HG03139 (cell line): Measurements from ENCODE around the gene CSMD2.

Experiments used
- ATAC-seq: cut with Tn5 transposase; IDR thresholded peaks from one replicate; pipeline ENCODE4 v1.9.1; 2021; ENCODE audit not compliant: unreplicated experiment

Gene CSMD2

DNA sequence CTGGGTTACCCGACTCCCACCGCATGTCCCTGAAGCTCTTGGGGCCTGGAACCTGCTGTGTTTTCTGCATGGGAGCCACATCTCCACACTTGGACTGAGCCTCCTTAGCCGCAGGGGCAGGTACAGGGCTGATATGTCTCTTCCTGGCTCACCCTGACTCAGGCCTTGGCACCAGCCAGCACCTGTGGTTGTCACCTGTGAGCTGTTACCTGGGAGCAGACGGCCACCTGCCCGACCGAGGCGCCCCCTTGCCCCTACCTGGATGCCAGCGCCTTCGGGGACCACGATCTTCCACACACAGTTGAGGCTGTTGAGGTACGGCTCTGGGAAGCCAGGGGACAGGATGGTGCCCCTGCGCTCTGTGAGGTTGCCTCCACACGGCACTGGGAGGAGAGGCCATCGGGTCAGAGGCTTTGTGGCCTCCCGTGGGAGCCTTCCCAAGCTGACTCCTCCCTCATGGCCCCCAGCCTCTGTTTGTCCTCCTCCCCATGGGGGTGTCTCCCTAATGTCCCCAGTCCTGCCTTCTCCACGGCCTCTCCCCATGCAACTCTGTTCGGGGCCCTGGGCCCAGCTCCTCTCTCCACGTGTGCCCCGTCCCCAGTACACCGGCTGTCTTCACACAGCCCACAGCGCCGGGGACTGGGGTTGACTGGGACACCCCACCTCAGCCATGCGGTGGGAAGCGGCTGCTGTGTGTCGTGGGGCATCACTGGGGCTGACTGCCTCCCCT lies 540.6 kb downstream of the CSMD2 start:
- ATAC-seq = no peak

DNA sequence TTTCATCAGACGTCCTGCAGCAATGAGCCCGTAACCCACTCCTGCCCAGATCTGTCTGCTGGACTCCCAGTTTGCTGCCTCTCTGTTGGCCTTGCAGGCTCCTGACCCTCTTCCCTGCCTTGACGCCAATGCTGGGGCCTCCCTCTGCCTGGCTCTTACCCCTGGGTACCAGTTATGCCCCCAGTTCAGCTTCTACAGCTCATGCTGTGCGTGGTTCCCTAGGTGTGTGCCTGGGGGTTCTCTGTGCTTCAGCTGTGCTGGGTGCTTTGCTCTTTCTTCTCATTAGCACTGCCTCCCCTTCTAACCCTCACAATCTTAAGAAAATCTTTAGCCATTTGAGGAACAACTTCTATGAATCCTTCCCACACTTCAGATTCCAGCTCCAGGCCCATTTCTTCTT lies 541.2 kb downstream of the CSMD2 start:
- no peak for ATAC-seq

DNA sequence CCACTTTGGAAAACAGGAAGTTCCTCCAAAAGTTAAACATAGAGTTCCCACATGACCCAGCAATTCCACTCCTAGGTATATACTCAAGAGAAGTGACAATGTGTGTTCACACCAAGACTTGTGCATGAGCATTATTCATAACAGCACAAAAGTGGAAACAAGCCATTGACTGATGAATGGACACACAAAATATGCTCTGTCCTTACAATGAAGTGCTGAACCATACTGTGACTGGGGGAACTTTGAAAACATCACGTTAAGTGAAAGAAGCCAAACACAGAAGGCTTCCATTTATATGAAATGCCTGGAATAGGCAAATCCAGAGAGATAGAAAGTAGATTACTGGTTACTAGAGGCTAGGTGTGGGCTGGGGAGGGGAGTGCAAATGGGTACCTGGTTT lies 542.3 kb downstream of the CSMD2 start:
- no peak for ATAC-seq

DNA sequence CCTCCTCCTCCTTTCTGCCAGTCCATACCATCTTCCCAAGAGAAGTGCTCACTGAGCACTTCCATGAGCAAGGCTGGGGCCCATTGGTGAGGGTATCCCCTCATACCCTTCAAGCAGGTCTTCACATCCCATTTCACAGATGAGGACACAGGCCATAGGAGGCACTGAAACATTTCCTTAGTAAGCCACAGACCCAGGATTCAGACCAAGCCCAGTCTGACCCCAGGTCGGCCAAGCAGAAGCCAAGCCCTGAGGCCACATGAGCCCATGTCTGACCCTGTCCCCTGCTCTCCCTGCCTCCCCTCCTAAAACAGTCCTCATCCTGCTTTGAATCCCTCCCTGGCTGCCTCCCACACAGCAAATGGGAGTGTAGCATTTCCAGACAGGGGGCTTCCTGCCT lies 546.4 kb downstream of the CSMD2 start:
- ATAC-seq = no peak

GRCh38 chr1:33617451-33617850 lies 547.6 kb downstream of the CSMD2 start:
- no peak for ATAC-seq

GRCh38 chr1:33616780-33617179 lies 548.2 kb downstream of the CSMD2 start:
- no peak for ATAC-seq

DNA sequence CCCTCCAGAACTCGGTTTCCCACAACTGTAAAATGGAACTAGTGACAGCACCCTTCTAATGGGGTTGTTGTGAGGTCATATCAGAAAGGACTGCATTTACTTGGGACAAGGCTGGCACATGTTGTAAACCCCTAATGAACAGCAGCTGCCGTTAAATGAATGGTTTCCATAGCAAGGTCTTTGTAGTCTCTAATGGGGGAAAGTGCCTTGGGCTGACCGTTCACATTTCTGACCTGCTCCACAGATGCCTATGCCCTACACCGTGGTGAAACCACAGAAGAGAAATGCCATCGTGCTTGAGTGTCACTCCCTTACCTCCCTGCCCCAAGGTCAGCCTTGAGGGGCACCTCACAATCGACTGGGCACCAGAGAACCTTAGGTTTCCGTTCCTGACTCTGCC lies 549.5 kb downstream of the CSMD2 start:
- no peak for ATAC-seq

DNA sequence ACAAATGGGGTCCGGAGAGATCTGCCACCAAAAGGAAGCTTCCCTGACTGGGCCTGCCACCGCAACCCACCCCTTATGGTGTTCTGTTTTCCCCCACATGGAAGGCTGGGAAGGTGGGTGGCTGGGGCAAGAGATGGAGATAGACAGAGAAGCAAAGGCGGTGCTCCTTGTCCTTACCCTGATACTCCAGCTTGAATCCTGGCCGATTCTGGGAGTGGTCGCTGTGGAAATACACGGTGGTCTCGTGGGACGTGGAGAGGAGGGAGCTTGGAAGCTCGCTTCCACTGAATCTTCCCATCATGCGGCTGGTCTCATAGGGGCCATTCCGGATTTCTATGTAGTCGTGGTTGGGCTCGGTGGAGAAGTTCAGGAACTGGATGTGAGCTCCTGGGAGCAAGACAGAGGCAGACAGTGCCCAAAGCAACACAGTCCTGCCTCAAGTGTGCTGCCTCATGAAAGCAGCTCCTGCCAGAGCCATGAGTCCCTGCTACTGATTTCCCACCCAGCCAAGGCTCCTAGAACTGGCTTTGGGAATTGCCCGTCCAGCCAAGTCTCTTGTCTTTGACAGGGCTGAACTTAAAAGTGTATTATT lies 554.1 kb downstream of the CSMD2 start:
- ATAC-seq = no peak

DNA sequence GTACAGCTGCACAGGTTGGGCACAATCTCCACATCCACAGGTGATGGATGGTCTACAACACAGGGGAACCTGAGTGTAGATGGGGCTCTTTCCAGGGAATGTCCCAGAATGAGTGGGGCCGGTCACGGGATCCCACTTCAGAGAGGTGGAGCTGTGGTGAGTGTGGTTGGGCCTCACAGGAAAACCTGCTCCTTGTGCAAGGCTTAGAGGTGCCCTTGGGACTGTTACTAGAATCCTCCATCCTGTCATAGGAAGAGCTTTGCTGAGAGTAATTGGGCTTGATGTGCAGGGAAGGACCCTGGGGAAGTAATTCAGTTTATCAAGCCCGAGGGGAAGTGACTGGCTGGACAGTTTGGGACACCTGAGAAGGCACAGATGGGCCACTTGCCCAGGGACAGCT lies 554.6 kb downstream of the CSMD2 start:
- ATAC-seq = no peak

- no peak for ATAC-seq
Observed at GRCh38 chr1:33609739-33610138, 555.3 kb downstream of the CSMD2 start.

DNA sequence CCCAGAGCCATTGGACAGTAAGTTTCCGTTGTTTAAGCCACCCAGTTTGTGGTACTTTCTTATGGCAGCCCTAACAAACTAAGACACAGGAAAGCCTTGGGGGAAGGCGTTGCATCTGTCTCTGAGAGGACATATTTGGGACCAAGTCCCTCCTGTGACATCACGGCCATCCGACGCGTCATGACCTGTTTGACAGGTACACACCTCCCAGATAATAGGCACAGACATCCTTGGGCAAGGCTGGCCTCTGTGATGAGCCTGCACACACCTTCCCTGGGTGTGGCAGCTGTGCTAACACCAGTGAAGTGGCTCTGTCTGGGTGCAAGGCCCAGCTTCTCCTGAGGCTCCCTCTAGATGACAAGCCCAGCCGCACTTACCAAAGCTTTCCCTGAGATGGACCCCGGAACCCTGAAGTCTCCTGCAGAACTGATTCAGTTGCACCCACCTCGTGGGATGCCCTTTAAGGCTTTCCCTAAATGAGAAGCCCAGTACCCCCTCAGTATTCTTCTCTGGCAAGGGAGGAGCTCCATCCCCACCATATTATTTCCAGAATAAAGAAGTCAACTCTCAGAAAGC lies 556.1 kb downstream of the CSMD2 start:
- no peak for ATAC-seq

DNA sequence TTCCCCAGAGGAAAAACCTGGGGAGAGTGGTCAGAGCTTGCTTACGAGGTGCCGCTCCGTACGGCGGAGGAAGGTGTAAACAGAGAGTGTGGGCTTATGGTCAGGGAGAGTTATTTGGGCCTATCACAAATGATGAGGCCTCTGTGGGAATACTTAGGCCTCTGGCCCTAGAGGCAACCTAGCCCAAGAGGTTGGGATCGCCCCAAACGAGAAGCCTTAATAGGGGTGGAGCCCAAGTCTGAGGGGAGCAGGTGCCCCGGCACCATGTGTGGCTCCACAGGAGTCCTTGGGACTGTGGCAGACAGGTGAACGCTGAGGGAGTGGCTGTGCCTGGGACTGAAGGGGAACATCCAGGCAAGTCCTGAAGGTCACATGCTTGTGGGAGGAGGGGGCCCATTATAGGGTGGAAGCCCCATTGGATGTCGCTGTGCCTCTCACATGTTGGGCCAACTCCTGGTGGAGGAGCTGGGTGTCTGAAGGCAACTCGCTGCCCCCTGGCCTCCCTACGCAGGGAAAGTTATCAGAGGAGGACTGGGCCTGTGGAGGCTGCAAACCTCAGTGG lies 557.5 kb downstream of the CSMD2 start:
- no peak for ATAC-seq

- no peak for ATAC-seq
Observed at GRCh38 chr1:33606272-33606671, 558.8 kb downstream of the CSMD2 start.

GRCh38 chr1:33602271-33602670 lies 562.8 kb downstream of the CSMD2 start:
- ATAC-seq = no peak

DNA sequence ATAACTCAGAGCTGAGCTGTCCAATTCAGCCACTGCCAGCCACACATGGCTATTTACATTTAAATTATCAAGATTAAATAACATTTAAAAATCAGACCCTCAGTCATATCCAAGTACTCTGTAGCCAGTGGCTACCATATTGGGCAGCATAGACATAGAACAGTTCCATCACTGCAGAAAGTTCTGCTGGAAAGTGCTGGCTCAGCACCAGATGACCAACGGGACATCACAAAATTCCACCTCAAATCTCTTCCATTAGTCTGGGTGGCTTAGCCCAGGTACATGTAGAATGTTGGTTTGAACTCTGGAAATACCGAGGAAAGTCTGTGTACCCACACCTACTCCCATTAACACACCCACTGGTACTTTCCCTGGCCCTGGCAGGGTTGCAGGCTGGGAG lies 563.3 kb downstream of the CSMD2 start:
- ATAC-seq = no peak

GRCh38 chr1:33599516-33600115 lies 565.4 kb downstream of the CSMD2 start:
- ATAC-seq = no peak

DNA sequence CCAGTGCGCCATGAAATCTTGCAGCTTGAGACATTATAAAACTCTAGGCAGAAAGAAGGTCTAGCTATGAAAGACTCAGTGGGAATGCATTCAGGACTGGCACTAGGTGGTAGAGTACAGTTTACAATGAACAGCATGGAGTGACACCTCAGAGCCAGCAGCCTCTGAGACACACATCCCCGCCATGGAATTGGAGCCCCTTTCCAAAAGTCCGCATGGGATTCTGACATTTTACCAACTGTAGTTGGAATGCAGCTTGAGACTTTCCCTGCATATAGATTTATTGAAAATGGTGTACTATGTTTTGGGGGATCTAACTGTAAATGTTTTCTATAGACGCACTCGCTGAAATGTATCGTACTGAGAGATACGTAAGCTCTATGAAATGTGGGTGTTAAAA lies 576.3 kb downstream of the CSMD2 start:
- no peak for ATAC-seq

DNA sequence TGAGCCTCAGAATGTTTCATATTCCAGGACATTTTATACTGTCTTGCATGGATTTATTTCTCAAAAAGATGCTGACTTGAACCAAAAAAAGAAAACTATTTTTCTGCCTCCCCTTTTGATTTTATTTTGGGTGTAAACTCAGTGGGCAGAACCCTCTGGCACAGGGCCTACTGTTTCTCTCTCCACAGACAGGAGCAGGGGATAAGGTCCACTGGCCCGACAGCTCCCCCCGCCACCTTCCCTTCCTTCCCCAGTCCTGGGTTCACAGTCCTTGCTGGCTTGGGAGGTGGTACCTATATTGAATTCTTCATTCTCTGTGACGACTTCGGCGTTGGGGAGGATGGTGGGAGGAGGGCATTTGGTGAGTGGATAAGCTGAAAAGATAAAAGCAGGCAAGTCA lies 578.2 kb downstream of the CSMD2 start:
- ATAC-seq = no peak

- no peak for ATAC-seq
Observed at GRCh38 chr1:33586106-33586505, 578.9 kb downstream of the CSMD2 start.

DNA sequence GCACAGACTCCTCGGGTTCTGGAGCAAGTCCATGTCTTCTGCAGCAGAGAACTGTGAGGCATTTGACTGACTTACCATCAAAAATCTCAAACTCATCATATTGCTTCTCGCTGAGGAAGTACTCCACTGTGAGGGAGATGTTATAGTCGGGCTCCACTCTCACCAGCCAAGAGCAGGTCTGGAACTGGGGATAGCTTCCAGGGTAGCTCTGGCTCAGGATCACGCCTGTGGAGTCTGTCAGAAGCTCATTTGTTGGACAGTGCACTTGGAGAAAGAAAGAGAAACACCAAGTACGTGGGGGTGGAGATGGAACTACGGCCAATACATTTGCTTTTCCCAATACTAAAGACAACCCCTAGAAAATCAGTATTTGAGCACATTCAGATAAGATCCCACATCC lies 581.5 kb downstream of the CSMD2 start:
- no peak for ATAC-seq

- no peak for ATAC-seq
Observed at GRCh38 chr1:33578557-33579448, 586.2 kb downstream of the CSMD2 start.
